Activated naive CD8-positive, alpha-beta T cell treated with anti-CD3 and anti-CD28 coated beads, Interleukin-2, amount 10 ng/mL, durations not matched to agents 7 days and 5 days (primary cell): ENCODE data around the gene PTER. TPM values are rescaled to one million over a fixed set of nuclear protein-coding genes. Genes with fewer than 3 reads are reported as not detected.

ENCODE experiments used
- ATAC-seq: fragments of 150-1000 bp; cut with Tn5 transposase; one replicate; pipeline ENCODE4 v1.10.0; 2021; ENCODE audit warnings: low read depth, moderate library complexity
- POLR2A ChIA-PET: fragments of 350-600 bp; sonication (Branson Sonifier 250); formaldehyde crosslinking; loops from one replicate; lab custom pipeline; 2021; ENCODE audit warnings: antibody characterized with exemption; lab: Charles Lee
- DNase-seq: peaks from one replicate; pipeline ENCODE4 v3.0.0; 2021
- H3K27ac Mint-ChIP-seq: one replicate; pipeline ENCODE4 v1.8.0; 2022; ENCODE audit warnings: mild to moderate bottlenecking, mixed read lengths
- H3K27me3 Mint-ChIP-seq: one replicate; pipeline ENCODE4 v1.8.0; 2022; ENCODE audit warnings: mild to moderate bottlenecking, moderate library complexity, mixed read lengths
- H3K36me3 Mint-ChIP-seq: one replicate; pipeline ENCODE4 v1.8.0; 2021; ENCODE audit warnings: mild to moderate bottlenecking, mixed read lengths
- H3K4me1 Mint-ChIP-seq: one replicate; pipeline ENCODE4 v1.8.0; 2021; ENCODE audit warnings: mixed read lengths
- H3K4me3 Mint-ChIP-seq: one replicate; pipeline ENCODE4 v1.8.0; 2022; ENCODE audit warnings: mild to moderate bottlenecking, moderate library complexity, mixed read lengths
- H3K9me3 Mint-ChIP-seq: one replicate; pipeline ENCODE4 v1.8.0; 2021; ENCODE audit warnings: mixed read lengths
- total RNA-seq, 2 experiments: library from RNA; stranded (reverse); gene quantifications; one replicate each; pipeline ENCODE4 v1.2.3, GENCODE V29; 2021

Gene PTER
- total RNA-seq, 2 experiments from 2014 or later = 19.8 to 21.3 TPM

GRCh38 chr10:16527452-16527851 is 90.6 kb downstream of the PTER start:
- POLR2A ChIA-PET = no interaction called here
- H3K9me3 Mint-ChIP-seq = no peaks in the 10 kb centered on the region
- no peak for ATAC-seq
- no peaks in the 10 kb centered on the region for H3K36me3 Mint-ChIP-seq
- no peak for DNase-seq
- H3K4me1 Mint-ChIP-seq = no peaks in the 10 kb centered on the region
- H3K27me3 Mint-ChIP-seq = peaks cover 10% of the 10 kb centered on the region
- H3K27ac Mint-ChIP-seq = no peak overlapping the region
- H3K4me3 Mint-ChIP-seq = no peak overlapping the region

- Mint-ChIP-seq H3K27me3 (no peaks in the 10 kb centered on the region), H3K9me3 (no peaks in the 10 kb centered on the region), H3K36me3 (no peaks in the 10 kb centered on the region), H3K4me3 (no peak overlapping the region), H3K4me1 (no peaks in the 10 kb centered on the region), H3K27ac (no peak overlapping the region)
- DNase-seq (no peak), ATAC-seq (no peak)
- POLR2A ChIA-PET = no interaction called here
Measured at GRCh38 chr10:16529853-16530252, 93.0 kb downstream of the PTER start.

- DNase-seq (no peak), ATAC-seq (no peak)
- POLR2A ChIA-PET = no interaction called here
- no peaks in the 10 kb centered on the region for H3K36me3 Mint-ChIP-seq
- no peaks in the 10 kb centered on the region for H3K9me3 Mint-ChIP-seq
- no peak overlapping the region for H3K4me3 Mint-ChIP-seq
- peaks cover 3% of the 10 kb centered on the region for H3K27me3 Mint-ChIP-seq
- H3K4me1 Mint-ChIP-seq = no peaks in the 10 kb centered on the region
- no peak overlapping the region for H3K27ac Mint-ChIP-seq
Measured at GRCh38 chr10:16536155-16536554, 99.3 kb downstream of the PTER start.

- Mint-ChIP-seq H3K9me3 (no peaks in the 10 kb centered on the region), H3K27me3 (peaks cover 13% of the 10 kb centered on the region), H3K27ac (no peak overlapping the region), H3K36me3 (no peaks in the 10 kb centered on the region), H3K4me3 (no peak overlapping the region), H3K4me1 (peaks cover 4% of the 10 kb centered on the region)
- DNase-seq (no peak), ATAC-seq (no peak)
- POLR2A ChIA-PET = no interaction called here
Measured at GRCh38 chr10:16544099-16544498, 107.3 kb downstream of the PTER start.

GRCh38 chr10:16544591-16544990 is 107.8 kb downstream of the PTER start:
- ATAC-seq = no peak
- Mint-ChIP-seq H3K4me1 (peaks cover 4% of the 10 kb centered on the region), H3K4me3 (no peak overlapping the region), H3K27me3 (peaks cover 11% of the 10 kb centered on the region), H3K9me3 (no peaks in the 10 kb centered on the region), H3K36me3 (no peaks in the 10 kb centered on the region), H3K27ac (no peak overlapping the region)
- POLR2A ChIA-PET = no interaction called here
- no peak for DNase-seq

- Mint-ChIP-seq H3K4me1 (peaks cover 4% of the 10 kb centered on the region), H3K9me3 (no peaks in the 10 kb centered on the region), H3K4me3 (no peak overlapping the region), H3K27me3 (peaks cover 10% of the 10 kb centered on the region), H3K36me3 (no peaks in the 10 kb centered on the region), H3K27ac (no peak overlapping the region)
- POLR2A ChIA-PET = no interaction called here
- no peak for ATAC-seq
- DNase-seq = no peak
Measured at GRCh38 chr10:16545116-16545736, 108.4 kb downstream of the PTER start.

- no peak overlapping the region for H3K4me3 Mint-ChIP-seq
- H3K27me3 Mint-ChIP-seq = peaks cover 10% of the 10 kb centered on the region
- ATAC-seq (no peak), DNase-seq (no peak)
- H3K4me1 Mint-ChIP-seq = peaks cover 4% of the 10 kb centered on the region
- no peak overlapping the region for H3K27ac Mint-ChIP-seq
- POLR2A ChIA-PET = no interaction called here
- no peaks in the 10 kb centered on the region for H3K36me3 Mint-ChIP-seq
- no peaks in the 10 kb centered on the region for H3K9me3 Mint-ChIP-seq
Measured at GRCh38 chr10:16547973-16548372, 111.2 kb downstream of the PTER start.

GRCh38 chr10:16559236-16559773 is 122.5 kb downstream of the PTER start:
- ATAC-seq (no peak), DNase-seq (no peak)
- Mint-ChIP-seq H3K4me3 (no peak overlapping the region), H3K27ac (no peak overlapping the region), H3K36me3 (no peaks in the 10 kb centered on the region), H3K4me1 (no peaks in the 10 kb centered on the region), H3K27me3 (peaks cover 2% of the 10 kb centered on the region), H3K9me3 (peaks cover 4% of the 10 kb centered on the region)
- POLR2A ChIA-PET = no interaction called here

GRCh38 chr10:16562891-16563290 is 126.1 kb downstream of the PTER start:
- ATAC-seq = no peak
- POLR2A ChIA-PET = no interaction called here
- Mint-ChIP-seq H3K27ac (no peak overlapping the region), H3K4me1 (peaks cover 3% of the 10 kb centered on the region), H3K4me3 (no peak overlapping the region), H3K36me3 (no peaks in the 10 kb centered on the region), H3K9me3 (peaks cover 4% of the 10 kb centered on the region), H3K27me3 (no peaks in the 10 kb centered on the region)
- DNase-seq = no peak

Other genes with a start within 250 kb of the PTER start
- gene C1QL3, start 84.9 kb downstream of the PTER start, total RNA-seq = not detected